Pancreas (tissue), 10 donors: ENCODE results near the gene VPS26B. TPM values are rescaled to one million over a fixed set of nuclear protein-coding genes. Genes with fewer than 3 reads are reported as not detected.

Experiments
- ATAC-seq, 4 donors: fragments of 200-7000 bp; cut with Tn5 transposase; one replicate each; pipeline versions ENCODE4 v1.8.0 to v1.9.1; 2020; ENCODE audit warnings: mild to moderate bottlenecking in 4 of 4, moderate library complexity in 4 of 4
- DNase-seq, 6 donors: peaks; one replicate each; pipeline ENCODE4 v3.0.0-alpha.2; 2020
- FAIRE-seq: peaks from 2 replicates; lab custom pipeline; 2012; peaks lifted over from hg19 to GRCh38; lab: Jason Lieb, UNC
- H3K27ac ChIP-seq, 4 donors: fragments of 200-600 bp; sonication (generic); 1 replicate in 3 of 4; 2 replicates in 1 of 4; pipeline versions ENCODE4 v1.5.0 to v1.8.0; 2020
- H3K27me3 ChIP-seq, 4 donors: fragments of 200-600 bp; one replicate each; pipeline ENCODE4 v1.8.0; 2021
- H3K36me3 ChIP-seq, 3 donors: fragments of 200-600 bp; sonication (generic) in 1 of 3; one replicate each; pipeline versions ENCODE4 v1.5.0 to v1.8.0; 2020 to 2021
- H3K4me1 ChIP-seq, 3 donors: fragments of 200-600 bp; one replicate each; pipeline ENCODE4 v1.8.0; 2021
- H3K4me3 ChIP-seq, 4 donors: fragments of 200-600 bp; sonication (generic) in 2 of 4; one replicate each; pipeline versions ENCODE4 v1.5.0 to v1.8.0; 2020 to 2021
- H3K9me3 ChIP-seq, 4 donors: fragments of 200-600 bp; one replicate each; pipeline ENCODE4 v1.8.0; 2021
- CTCF ChIP-seq, 4 donors: fragments of 200-600 bp; sonication (generic) in 3 of 4; IDR thresholded peaks; one replicate each; pipeline versions ENCODE4 v1.5.0 to v1.8.0; 2021; ENCODE audit warnings: antibody characterized with exemption in 4 of 4
- WGBS, 2 donors: extraction: QIAGEN DNeasy Blood & Tissue Kit; methylation state at CpG; one replicate each; pipeline ENCODE4 v1.1.7; 2013; 5-methylcytosine and 5-hydroxymethylcytosine counted together
- intact Hi-C, 3 donors: fragments of 100-400 bp; cut with DNase I; formaldehyde crosslinking; loops; one replicate each; pipeline versions ENCODE4 v1.11.1 to v1.14.2; 2022
- polyA plus RNA-seq, 2 donors: library from polyadenylated mRNA; stranded (reverse); fragments of 200-250 nt; gene quantifications; one replicate each; pipeline ENCODE4 v1.2.3, GENCODE V29; 2013
- total RNA-seq, 6 donors: library from RNA; stranded (reverse); fragmentation: NEBNext Ultra II Directional in 4 of 6; extraction: Animal tissue kit (Norgen Biotek cat#: 25700) in 4 of 6; gene quantifications; one replicate each; pipeline versions ENCODE4 v1.2.1 to v1.2.4, GENCODE V29; 2021 to 2023
- donor health status: healthy with polysubstance abuse.
- donor health status: DM: no; HTN: no; CAD: no; lungs with moderate emphysema.
- donor health status: DM: no; HTN: no; CAD: no.
- donor health status: control.
- donor health status: control.
- donor health status: Bipolar disorder and iron deficiency.
- donor health status: DM: yes; HTN: yes; CAD: no.
- donor health status: DM: no; HTN: no; CAD: no.
- donor health status: DM: no; HTN: no; CAD: no.
- donor health status: DM: yes; HTN: yes; CAD: no.

VPS26B gene
- total and polyA plus RNA-seq, 8 donors: 18.1 to 30.3 (median 26.5) TPM

- TF ChIP-seq CTCF (IDR thresholded peaks at IDR 0.05): no peak
- H3K27me3 ChIP-seq: no peaks in the 10 kb centered on the region
- intact Hi-C loops: no loop called here
- 82 to 88% methylated on average over 6 of the region's 6 CpGs for WGBS, 2 donors
- no peak for ATAC-seq
- no peak overlapping the region for H3K27ac ChIP-seq
- no peak for FAIRE-seq
- H3K36me3 ChIP-seq: no peaks in the 10 kb centered on the region
- H3K9me3 ChIP-seq: no peaks in the 10 kb centered on the region
- H3K4me1 ChIP-seq: peaks cover 0 to 22% (median 9%) of the 10 kb centered on the region in 3 donors
- DNase-seq: no peak
- no peak overlapping the region for H3K4me3 ChIP-seq
These were observed 4.8 kb downstream of the VPS26B start for GRCh38 chr11:134229126-134229790.

GRCh38 chr11:134230339-134230738 is 5.9 kb downstream of the VPS26B start:
- H3K9me3 ChIP-seq: no peaks in the 10 kb centered on the region
- peaks cover 0 to 24% (median 9%) of the 10 kb centered on the region in 3 donors for H3K4me1 ChIP-seq
- no peak for TF ChIP-seq CTCF (IDR thresholded peaks at IDR 0.05)
- no peak for FAIRE-seq
- intact Hi-C loops: no loop called here
- H3K27ac ChIP-seq: no peak overlapping the region
- H3K4me3 ChIP-seq: no peak overlapping the region
- ATAC-seq: no peak
- H3K27me3 ChIP-seq: no peaks in the 10 kb centered on the region
- DNase-seq: no peak
- no peaks in the 10 kb centered on the region for H3K36me3 ChIP-seq
- WGBS, 2 donors: 72 to 75% methylated on average over 4 of the region's 4 CpGs

GRCh38 chr11:134231958-134232659 is 7.6 kb downstream of the VPS26B start:
- WGBS, 2 donors: 77 to 80% methylated on average over 10 of the region's 10 CpGs
- Histone ChIP-seq H3K36me3 (no peaks in the 10 kb centered on the region), H3K9me3 (no peaks in the 10 kb centered on the region), H3K27me3 (no peaks in the 10 kb centered on the region), H3K27ac (no peak overlapping the region), H3K4me1 (peaks cover 0 to 10% (median 0%) of the 10 kb centered on the region in 3 donors), H3K4me3 (no peak overlapping the region)
- intact Hi-C loops: no loop called here
- ATAC-seq (no peak), DNase-seq (no peak), FAIRE-seq (no peak)
- TF ChIP-seq CTCF (IDR thresholded peaks at IDR 0.05): no peak

- H3K9me3 ChIP-seq: no peaks in the 10 kb centered on the region
- TF ChIP-seq CTCF (IDR thresholded peaks at IDR 0.05): no peak
- H3K27me3 ChIP-seq: no peaks in the 10 kb centered on the region
- whole genome bisulfite sequencing, 2 donors: 90 to 91% methylated on average over 4 of the region's 4 CpGs
- DNase-seq: no peak
- no peak for FAIRE-seq
- ATAC-seq: no peak
- no peak overlapping the region for H3K4me3 ChIP-seq
- no peak overlapping the region for H3K27ac ChIP-seq
- intact Hi-C loops: no loop called here
- no peaks in the 10 kb centered on the region for H3K36me3 ChIP-seq
- peaks cover 0 to 3% (median 0%) of the 10 kb centered on the region in 3 donors for H3K4me1 ChIP-seq
These were observed 9.3 kb downstream of the VPS26B start for GRCh38 chr11:134233729-134234179.

- H3K27me3 ChIP-seq: no peaks in the 10 kb centered on the region
- peaks cover 0 to 3% (median 0%) of the 10 kb centered on the region in 3 donors for H3K4me1 ChIP-seq
- no peak for TF ChIP-seq CTCF (IDR thresholded peaks at IDR 0.05)
- DNase-seq (no peak), ATAC-seq (peak in 2 of 4 donors; percentile 61 to 62), FAIRE-seq (no peak)
- intact Hi-C loops: no loop called here
- H3K9me3 ChIP-seq: no peaks in the 10 kb centered on the region
- peaks cover 0 to 6% (median 0%) of the 10 kb centered on the region in 3 donors for H3K36me3 ChIP-seq
- no peak overlapping the region for H3K27ac ChIP-seq
- 39 to 40% methylated on average over 3 of the region's 3 CpGs for WGBS, 2 donors
- H3K4me3 ChIP-seq: no peak overlapping the region
These were observed 10.9 kb downstream of the VPS26B start for GRCh38 chr11:134235399-134235798.
